Liver (tissue), 9 donors: ENCODE results near the gene LPAR2. TPM values are rescaled to one million over a fixed set of nuclear protein-coding genes. Genes with fewer than 3 reads are reported as not detected.

ENCODE experiments used
- DNase-seq: peaks from one replicate; pipeline ENCODE4 v3.0.0-alpha.2; 2017; ENCODE audit warnings: low spot score
- H3K27ac ChIP-seq, 2 donors: one replicate each; pipeline ENCODE4 v1.7.0; 2013; ENCODE audit warnings: inconsistent platforms in 2 of 2, low read length in 2 of 2, control low read depth in 1 of 2, low read depth in 1 of 2, mild to moderate bottlenecking in 1 of 2
- H3K27me3 ChIP-seq, 4 donors: one replicate each; pipeline versions ENCODE4 v1.6.1 to v1.7.0; 2013; ENCODE audit warnings: low read length in 3 of 4, inconsistent platforms in 1 of 4, mild to moderate bottlenecking in 1 of 4, moderate library complexity in 1 of 4; ENCODE audit not compliant: control insufficient read depth in 4 of 4, insufficient read depth in 4 of 4
- H3K36me3 ChIP-seq, 4 donors: one replicate each; pipeline versions ENCODE4 v1.6.1 to v1.7.0; 2013; ENCODE audit warnings: low read length in 3 of 4, mild to moderate bottlenecking in 3 of 4, low read depth in 1 of 4, moderate library complexity in 1 of 4; ENCODE audit not compliant: control insufficient read depth in 4 of 4, insufficient read depth in 3 of 4
- H3K4me1 ChIP-seq, 4 donors: one replicate each; pipeline versions ENCODE4 v1.6.1 to v1.7.0; 2013; ENCODE audit warnings: low read length in 3 of 4, mild to moderate bottlenecking in 3 of 4, moderate library complexity in 1 of 4; ENCODE audit not compliant: control insufficient read depth in 4 of 4, insufficient read depth in 4 of 4
- H3K4me3 ChIP-seq, 3 donors: one replicate each; pipeline versions ENCODE4 v1.6.1 to v1.7.0; 2013; ENCODE audit warnings: low read length in 3 of 3, control low read depth in 1 of 3, low read depth in 1 of 3, mild to moderate bottlenecking in 1 of 3
- H3K9ac ChIP-seq, 2 donors: one replicate each; pipeline ENCODE4 v1.7.0; 2013; ENCODE audit warnings: low read length in 2 of 2, mild to moderate bottlenecking in 2 of 2, moderate library complexity in 2 of 2, control low read depth in 1 of 2, low read depth in 1 of 2
- H3K9me3 ChIP-seq, 4 donors: one replicate each; pipeline versions ENCODE4 v1.6.1 to v1.7.0; 2013; ENCODE audit warnings: low read length in 3 of 4; ENCODE audit not compliant: control insufficient read depth in 4 of 4
- ATF3 ChIP-seq: IDR thresholded peaks from 2 replicates; pipeline ENCODE4 v1.6.1; 2016; ENCODE audit warnings: antibody characterized with exemption
- EGR1 ChIP-seq, 2 donors: IDR thresholded peaks; 2 replicates each; pipeline ENCODE4 v1.6.1; 2016 to 2018; ENCODE audit warnings: antibody characterized with exemption in 2 of 2, low read depth in 2 of 2
- FOXA1 ChIP-seq: IDR thresholded peaks from 2 replicates; pipeline ENCODE4 v1.6.1; 2016; ENCODE audit warnings: antibody characterized with exemption
- FOXA2 ChIP-seq: IDR thresholded peaks from 2 replicates; pipeline ENCODE4 v1.6.1; 2016; ENCODE audit warnings: antibody characterized with exemption
- HNF4A ChIP-seq, 2 donors: conservative IDR thresholded peaks; 2 replicates each; pipeline ENCODE4 v1.6.1; 2016; ENCODE audit warnings: antibody characterized with exemption in 2 of 2, mild to moderate bottlenecking in 2 of 2
- HNF4G ChIP-seq: IDR thresholded peaks from 2 replicates; pipeline ENCODE4 v1.6.1; 2016; ENCODE audit warnings: antibody characterized with exemption
- JUND ChIP-seq, 2 donors: IDR thresholded peaks; 2 replicates each; pipeline ENCODE4 v1.6.1; 2016; ENCODE audit warnings: antibody characterized with exemption in 2 of 2
- MAX ChIP-seq: IDR thresholded peaks from 2 replicates; pipeline ENCODE4 v1.6.1; 2016; ENCODE audit warnings: antibody characterized with exemption
- NR2F2 ChIP-seq: IDR thresholded peaks from 2 replicates; pipeline ENCODE4 v1.6.1; 2016; ENCODE audit warnings: antibody characterized with exemption
- RAD21 ChIP-seq, 2 donors: IDR thresholded peaks; 2 replicates each; pipeline ENCODE4 v1.6.1; 2016; ENCODE audit warnings: antibody characterized with exemption in 2 of 2, mild to moderate bottlenecking in 2 of 2
- REST ChIP-seq: IDR thresholded peaks from 2 replicates; pipeline ENCODE4 v1.6.1; 2016; ENCODE audit warnings: antibody characterized with exemption, mild to moderate bottlenecking
- RXRA ChIP-seq, 2 donors: IDR thresholded peaks; 2 replicates each; pipeline ENCODE4 v1.6.1; 2017 to 2018; ENCODE audit warnings: antibody characterized with exemption in 2 of 2, mild to moderate bottlenecking in 1 of 2
- SP1 ChIP-seq: IDR thresholded peaks from 2 replicates; pipeline ENCODE4 v1.6.1; 2018; ENCODE audit warnings: antibody characterized with exemption, mild to moderate bottlenecking
- TAF1 ChIP-seq: conservative IDR thresholded peaks from 2 replicates; pipeline ENCODE4 v1.6.1; 2016; ENCODE audit warnings: antibody characterized with exemption, mild to moderate bottlenecking
- YY1 ChIP-seq: IDR thresholded peaks from 2 replicates; pipeline ENCODE4 v1.6.1; 2016; ENCODE audit warnings: antibody characterized with exemption, mild to moderate bottlenecking
- WGBS: extraction: QIAGEN DNeasy Blood & Tissue Kit; methylation state at CpG from one replicate; pipeline ENCODE4 v1.1.7; 2013; 5-methylcytosine and 5-hydroxymethylcytosine counted together
- polyA plus RNA-seq, 2 donors: library from polyadenylated mRNA; stranded (reverse) in 1 of 2; unstranded in 1 of 2; fragments of 200-250 nt in 1 of 2; fragments of >200 nt in 1 of 2; fragmentation: Nextera tagmentation in 1 of 2; extraction: Ambion mirVana in 1 of 2; gene quantifications; one replicate each; pipeline versions ENCODE4 v1.2.1 to v1.2.3, GENCODE V29; 2013 to 2015
- total RNA-seq, 2 donors: library from RNA; depleted of rRNA; stranded (reverse); fragments of >200 nt; gene quantifications; one replicate each; pipeline ENCODE4 v1.2.3, GENCODE V29; 2014
- donor health status: healthy.
- donor health status: healthy.
- donor health status: healthy.
- donor health status: healthy.
- donor health status: healthy.

The LPAR2 gene
- total and polyA plus RNA-seq, 4 donors, result 1.0 to 3.4 (median 1.2) TPM

GRCh38 chr19:19651076-19651475 is 23.1 kb upstream of the LPAR2 start (continued):
- no peak for TF ChIP-seq FOXA1
- TF ChIP-seq TAF1, result no peak
- TF ChIP-seq YY1, result no peak
- no peak for TF ChIP-seq RAD21 (IDR thresholded peaks at IDR 0.05)

- Histone ChIP-seq H3K4me3 (no peak overlapping the region), H3K9me3 (no peaks in the 10 kb centered on the region), H3K27ac (no peak overlapping the region), H3K27me3 (no peaks in the 10 kb centered on the region), H3K9ac (no peak overlapping the region), H3K36me3 (peaks cover 25 to 89% (median 49%) of the 10 kb centered on the region in 4 donors), H3K4me1 (no peaks in the 10 kb centered on the region)
- WGBS, result 96% methylated on average over 9 of the region's 9 CpGs
- TF ChIP-seq NR2F2 (no peak), YY1 (no peak), MAX (no peak), EGR1 (IDR thresholded peaks at IDR 0.05; ENCODE audit: low read depth in 2 of 2) (no peak), FOXA2 (no peak), JUND (IDR thresholded peaks at IDR 0.05) (no peak), HNF4G (no peak), RAD21 (IDR thresholded peaks at IDR 0.05) (no peak)
- no peak for DNase-seq
Observed at GRCh38 chr19:19650331-19650730, 22.3 kb upstream of the LPAR2 start.

GRCh38 chr19:19649580-19649995 is 21.6 kb upstream of the LPAR2 start:
- no peak for DNase-seq
- no peak for TF ChIP-seq REST
- TF ChIP-seq TAF1, result no peak
- no peak for TF ChIP-seq SP1
- TF ChIP-seq FOXA2, result no peak
- TF ChIP-seq NR2F2, result no peak
- no peak for TF ChIP-seq HNF4G
- TF ChIP-seq JUND (IDR thresholded peaks at IDR 0.05), result no peak
- no peak for TF ChIP-seq HNF4A (conservative IDR thresholded peaks at IDR 0.05)
- TF ChIP-seq MAX, result no peak
- no peak for TF ChIP-seq RXRA (IDR thresholded peaks at IDR 0.05)
- no peak for TF ChIP-seq RAD21 (IDR thresholded peaks at IDR 0.05)
- no peak for TF ChIP-seq ATF3
- H3K27me3 ChIP-seq, result no peaks in the 10 kb centered on the region
- peaks cover 23 to 88% (median 46%) of the 10 kb centered on the region in 4 donors for H3K36me3 ChIP-seq
- no peak overlapping the region for H3K9ac ChIP-seq
- 97% methylated on average over 22 of the region's 22 CpGs for WGBS
- no peaks in the 10 kb centered on the region for H3K9me3 ChIP-seq
- H3K4me1 ChIP-seq, result no peaks in the 10 kb centered on the region
- H3K4me3 ChIP-seq, result no peak overlapping the region
- H3K27ac ChIP-seq, result no peak overlapping the region
